Neural progenitor cell (in vitro differentiated cells): ENCODE data around the gene CCDC201. TPM values are rescaled to one million over a fixed set of nuclear protein-coding genes. Genes with fewer than 3 reads are reported as not detected.

ENCODE experiments used
- DNase-seq: peaks from one replicate; pipeline ENCODE4 v3.0.0-alpha.2; 2016; ENCODE audit warnings: low spot score
- H2AFZ ChIP-seq: fragments of 200-600 bp; sonication (generic); replicated peaks from 2 replicates; pipeline ENCODE4 v1.6.1; 2016; ENCODE audit warnings: antibody characterized with exemption
- H3F3A ChIP-seq: fragments of 200-600 bp; sonication (generic); 2 replicates; pipeline ENCODE4 v1.6.1; 2016; ENCODE audit warnings: antibody characterized with exemption, low read depth
- H3K27ac ChIP-seq: fragments of 200-600 bp; sonication (generic); 2 replicates; pipeline ENCODE4 v1.5.1; 2016; ENCODE audit warnings: mild to moderate bottlenecking
- H3K27me3 ChIP-seq: fragments of 200-600 bp; sonication (generic); 2 replicates; pipeline ENCODE4 v1.6.1; 2016; ENCODE audit warnings: mild to moderate bottlenecking, moderate library complexity
- H3K36me3 ChIP-seq: fragments of 200-600 bp; sonication (generic); 2 replicates; pipeline ENCODE4 v1.5.1; 2016
- H3K4me1 ChIP-seq: fragments of 200-600 bp; sonication (generic); 2 replicates; pipeline ENCODE4 v1.6.1; 2016; ENCODE audit warnings: mixed run types
- H3K4me2 ChIP-seq: fragments of 200-600 bp; sonication (generic); 2 replicates; pipeline ENCODE4 v1.6.1; 2016
- H3K4me3 ChIP-seq: fragments of 200-600 bp; sonication (generic); 2 replicates; pipeline ENCODE4 v1.5.1; 2016
- H3K79me2 ChIP-seq: fragments of 200-600 bp; sonication (generic); 2 replicates; pipeline ENCODE4 v1.6.1; 2016; ENCODE audit warnings: low read depth
- H3K9ac ChIP-seq: fragments of 200-600 bp; sonication (generic); 2 replicates; pipeline ENCODE4 v1.6.1; 2016
- H3K9me3 ChIP-seq: fragments of 200-600 bp; sonication (generic); 2 replicates; pipeline ENCODE4 v1.5.1; 2016; ENCODE audit warnings: low read depth
- H4K20me1 ChIP-seq: fragments of 200-600 bp; sonication (generic); 2 replicates; pipeline ENCODE4 v1.6.1; 2016; ENCODE audit warnings: low read depth
- H3K27ac Mint-ChIP-seq: 3 replicates; pipeline ENCODE4 v1.8.0; 2021; ENCODE audit warnings: mixed read lengths
- H3K27me3 Mint-ChIP-seq: 2 replicates; pipeline ENCODE4 v1.8.0; 2022; ENCODE audit warnings: low read depth, mild to moderate bottlenecking, inconsistent platforms, moderate library complexity, mixed read lengths; ENCODE audit not compliant: insufficient read depth
- H3K36me3 Mint-ChIP-seq: 3 replicates; pipeline ENCODE4 v1.8.0; 2021; ENCODE audit warnings: mixed read lengths
- H3K4me1 Mint-ChIP-seq: 3 replicates; pipeline ENCODE4 v1.8.0; 2021; ENCODE audit warnings: mixed read lengths
- H3K4me3 Mint-ChIP-seq: 3 replicates; pipeline ENCODE4 v1.8.0; 2021; ENCODE audit warnings: mild to moderate bottlenecking, moderate library complexity, mixed read lengths
- H3K9me3 Mint-ChIP-seq: 3 replicates; pipeline ENCODE4 v1.8.0; 2020; ENCODE audit warnings: mixed read lengths
- EZH2 ChIP-seq: fragments of 200-600 bp; sonication (generic); IDR thresholded peaks from 2 replicates; pipeline ENCODE4 v1.6.1; 2017; ENCODE audit warnings: antibody characterized with exemption, mild to moderate bottlenecking, moderate library complexity
- EZH2phosphoT487 ChIP-seq: fragments of 200-600 bp; sonication (generic); IDR thresholded peaks from 2 replicates; pipeline ENCODE4 v1.6.1; 2017; ENCODE audit warnings: antibody characterized with exemption
- total RNA-seq: library from RNA; depleted of rRNA; stranded (reverse); fragments of >200 nt; gene quantifications from 2 replicates; pipeline ENCODE4 v1.2.3, GENCODE V29; 2015; ENCODE audit warnings: low replicate concordance
- TF ChIP-seq, protein P1 (sequence below): fragments of 200-600 bp; sonication (generic); IDR thresholded peaks from 2 replicates; pipeline ENCODE4 v1.5.1; 2017; ENCODE audit warnings: antibody characterized with exemption, mild to moderate bottlenecking

The CCDC201 gene
- total RNA-seq, 1 donor from 2014 or later, result not detected

DNA sequence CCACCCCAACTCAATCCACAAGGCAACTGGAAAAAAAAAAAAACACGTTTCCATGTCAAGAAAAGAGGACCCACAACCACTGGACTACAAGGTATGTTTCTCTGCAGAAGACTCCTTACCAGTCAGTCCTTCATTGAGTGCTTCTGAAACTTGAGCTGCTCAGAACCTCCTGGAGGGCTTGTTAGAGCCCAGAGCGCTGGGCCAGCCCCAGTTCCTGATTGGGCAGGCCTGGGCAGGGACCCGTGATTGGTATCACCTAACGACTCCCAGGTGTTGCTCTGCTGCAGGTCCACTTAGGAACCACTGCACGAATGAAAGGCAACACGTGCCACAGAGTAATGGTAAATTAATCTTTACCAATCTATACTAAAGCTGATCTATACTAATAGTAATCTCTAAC lies 473 bp upstream of the CCDC201 start:
- Mint-ChIP-seq H3K27ac (no peak overlapping the region), H3K27me3 (peaks cover 4% of the 10 kb centered on the region), H3K4me3 (no peak overlapping the region), H3K9me3 (no peaks in the 10 kb centered on the region), H3K36me3 (no peaks in the 10 kb centered on the region), H3K4me1 (no peaks in the 10 kb centered on the region)
- no peak overlapping the region for H3K4me3 ChIP-seq
- H3K4me1 ChIP-seq, result no peaks in the 10 kb centered on the region
- H3K27me3 ChIP-seq, result no peaks in the 10 kb centered on the region
- no peak overlapping the region for H3K27ac ChIP-seq
- H3K4me2 ChIP-seq, result no peak overlapping the region
- no peaks in the 10 kb centered on the region for H3K79me2 ChIP-seq
- DNase-seq, result no peak
- H3K36me3 ChIP-seq, result no peaks in the 10 kb centered on the region
- no peaks in the 10 kb centered on the region for H3K9me3 ChIP-seq
- H4K20me1 ChIP-seq, result no peaks in the 10 kb centered on the region
- H3F3A ChIP-seq, result no peaks in the 10 kb centered on the region
- no peak overlapping the region for H3K9ac ChIP-seq
- TF ChIP-seq EZH2, result no peak
- no peak overlapping the region for H2AFZ ChIP-seq

DNA sequence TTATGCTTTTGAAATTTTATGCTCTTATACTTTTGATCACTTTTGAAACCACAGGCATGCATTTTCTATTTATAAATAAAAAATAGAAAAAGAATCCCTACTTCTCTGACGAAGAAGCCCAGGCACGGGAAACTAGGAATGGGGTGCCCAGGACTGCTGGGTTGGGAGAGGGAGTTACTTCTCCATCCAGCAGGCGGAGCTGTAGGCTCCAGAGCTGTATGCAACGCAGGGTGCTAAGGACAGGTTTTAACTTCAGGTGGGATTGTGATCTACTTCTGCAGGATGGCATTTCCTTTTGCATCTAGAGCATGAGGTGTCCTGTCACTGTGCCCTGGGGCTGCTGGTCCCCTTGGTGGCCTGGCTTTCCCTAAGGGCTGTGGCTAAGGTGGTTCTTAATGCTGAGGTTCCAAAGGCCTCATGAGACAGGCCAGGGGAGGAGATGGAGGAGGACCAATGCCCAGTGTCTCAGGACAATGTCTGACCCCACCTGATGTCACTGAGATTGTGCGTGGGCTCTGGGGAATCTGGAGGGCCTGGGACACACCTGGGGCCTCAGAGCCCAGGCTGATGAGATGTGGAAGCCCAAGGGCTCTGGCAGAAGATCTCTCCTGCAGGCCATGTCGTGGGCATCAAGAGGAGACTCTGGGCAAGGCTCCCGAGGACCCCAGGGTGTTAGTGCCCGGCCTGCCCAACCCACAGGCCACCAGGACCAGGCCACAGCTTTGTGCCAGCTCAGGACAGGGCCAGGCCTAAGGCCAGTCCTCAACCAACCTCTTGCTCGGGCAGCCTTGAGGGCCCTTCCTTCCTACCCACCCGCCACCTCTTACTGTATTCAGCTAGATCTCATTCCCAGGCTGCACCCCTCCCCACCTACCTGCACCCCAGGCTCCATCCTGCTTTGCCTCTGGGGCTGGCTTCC lies 507 bp downstream of the CCDC201 start:
- no peak overlapping the region for H3K4me3 ChIP-seq
- Mint-ChIP-seq H3K36me3 (no peaks in the 10 kb centered on the region), H3K4me1 (no peaks in the 10 kb centered on the region), H3K4me3 (no peak overlapping the region), H3K27me3 (peaks cover 2% of the 10 kb centered on the region), H3K27ac (no peak overlapping the region), H3K9me3 (no peaks in the 10 kb centered on the region)
- no peaks in the 10 kb centered on the region for H3K4me1 ChIP-seq
- H3K4me2 ChIP-seq, result no peak overlapping the region
- no peaks in the 10 kb centered on the region for H3K36me3 ChIP-seq
- no peaks in the 10 kb centered on the region for H3K27me3 ChIP-seq
- H3K79me2 ChIP-seq, result no peaks in the 10 kb centered on the region
- H3F3A ChIP-seq, result no peaks in the 10 kb centered on the region
- H4K20me1 ChIP-seq, result no peaks in the 10 kb centered on the region
- no peak overlapping the region for H2AFZ ChIP-seq
- H3K9ac ChIP-seq, result no peak overlapping the region
- no peak for TF ChIP-seq EZH2phosphoT487
- TF ChIP-seq EZH2, result no peak
- TF ChIP-seq, protein P1, sequence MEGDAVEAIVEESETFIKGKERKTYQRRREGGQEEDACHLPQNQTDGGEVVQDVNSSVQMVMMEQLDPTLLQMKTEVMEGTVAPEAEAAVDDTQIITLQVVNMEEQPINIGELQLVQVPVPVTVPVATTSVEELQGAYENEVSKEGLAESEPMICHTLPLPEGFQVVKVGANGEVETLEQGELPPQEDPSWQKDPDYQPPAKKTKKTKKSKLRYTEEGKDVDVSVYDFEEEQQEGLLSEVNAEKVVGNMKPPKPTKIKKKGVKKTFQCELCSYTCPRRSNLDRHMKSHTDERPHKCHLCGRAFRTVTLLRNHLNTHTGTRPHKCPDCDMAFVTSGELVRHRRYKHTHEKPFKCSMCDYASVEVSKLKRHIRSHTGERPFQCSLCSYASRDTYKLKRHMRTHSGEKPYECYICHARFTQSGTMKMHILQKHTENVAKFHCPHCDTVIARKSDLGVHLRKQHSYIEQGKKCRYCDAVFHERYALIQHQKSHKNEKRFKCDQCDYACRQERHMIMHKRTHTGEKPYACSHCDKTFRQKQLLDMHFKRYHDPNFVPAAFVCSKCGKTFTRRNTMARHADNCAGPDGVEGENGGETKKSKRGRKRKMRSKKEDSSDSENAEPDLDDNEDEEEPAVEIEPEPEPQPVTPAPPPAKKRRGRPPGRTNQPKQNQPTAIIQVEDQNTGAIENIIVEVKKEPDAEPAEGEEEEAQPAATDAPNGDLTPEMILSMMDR, result peak; percentile 65
- H3K9me3 ChIP-seq, result no peaks in the 10 kb centered on the region
- no peak overlapping the region for H3K27ac ChIP-seq
- peak; percentile 56 for DNase-seq

DNA sequence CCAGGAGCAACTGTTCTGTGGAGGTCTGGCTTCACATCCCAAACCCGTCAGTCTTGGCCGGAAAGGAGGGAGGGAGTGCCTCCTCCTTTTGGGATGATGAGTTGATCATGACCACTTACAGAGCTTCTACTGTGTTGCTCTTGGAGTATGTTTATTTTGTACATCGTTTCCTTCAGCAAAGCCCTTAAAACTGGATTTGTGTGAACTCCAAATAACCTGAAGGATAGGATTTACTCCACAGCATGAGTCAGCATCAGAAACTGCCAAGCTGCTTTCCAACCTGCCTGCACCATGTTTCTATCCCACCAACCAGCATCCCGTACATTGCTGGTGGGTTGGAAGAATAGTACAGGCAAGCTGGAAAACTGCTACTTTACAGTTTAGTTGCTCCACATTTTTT lies 3.5 kb downstream of the CCDC201 start:
- TF ChIP-seq, protein P1, result no peak
- TF ChIP-seq EZH2 (no peak), EZH2phosphoT487 (no peak)
- Histone ChIP-seq H3K79me2 (no peaks in the 10 kb centered on the region), H4K20me1 (no peaks in the 10 kb centered on the region), H3K36me3 (no peaks in the 10 kb centered on the region), H2AFZ (no peak overlapping the region), H3K4me3 (no peak overlapping the region), H3F3A (no peaks in the 10 kb centered on the region), H3K4me2 (no peak overlapping the region), H3K9me3 (no peaks in the 10 kb centered on the region), H3K27me3 (no peaks in the 10 kb centered on the region), H3K9ac (no peak overlapping the region), H3K27ac (no peak overlapping the region), H3K4me1 (no peaks in the 10 kb centered on the region)
- Mint-ChIP-seq H3K4me3 (no peak overlapping the region), H3K4me1 (no peaks in the 10 kb centered on the region), H3K9me3 (no peaks in the 10 kb centered on the region), H3K36me3 (no peaks in the 10 kb centered on the region), H3K27me3 (peaks cover 4% of the 10 kb centered on the region), H3K27ac (no peak overlapping the region)
- no peak for DNase-seq

DNA sequence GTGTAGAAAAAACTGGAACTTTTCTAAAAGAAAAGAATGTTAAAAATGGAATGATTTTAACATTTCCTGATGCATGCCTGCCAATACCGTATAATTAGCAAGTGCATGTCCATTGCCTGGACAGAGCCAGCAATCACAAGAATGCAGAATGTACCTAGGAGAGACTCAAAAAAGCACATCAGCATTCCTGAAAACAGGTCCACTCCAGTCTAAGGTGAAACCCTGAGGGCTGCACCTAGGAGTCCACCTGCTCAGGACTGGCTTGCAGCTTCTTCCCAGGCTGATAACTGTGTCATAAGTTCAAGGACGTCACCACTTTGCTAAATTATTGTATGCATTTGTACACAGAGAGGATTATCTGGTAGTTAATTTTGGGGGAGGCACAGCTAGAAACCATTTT lies 5.4 kb downstream of the CCDC201 start:
- H3K27ac ChIP-seq, result no peak overlapping the region
- no peak overlapping the region for H3K4me3 Mint-ChIP-seq

More for the DNA sequence above, 5.4 kb downstream of the CCDC201 start:
- no peaks in the 10 kb centered on the region for H3K9me3 ChIP-seq
- H3K4me3 ChIP-seq, result no peak overlapping the region
- no peaks in the 10 kb centered on the region for H3K79me2 ChIP-seq
- H3K9me3 Mint-ChIP-seq, result no peaks in the 10 kb centered on the region
- H3K27ac Mint-ChIP-seq, result no peak overlapping the region
- no peaks in the 10 kb centered on the region for H3K4me1 ChIP-seq
- no peaks in the 10 kb centered on the region for H3K36me3 Mint-ChIP-seq
- no peaks in the 10 kb centered on the region for H3K36me3 ChIP-seq
- TF ChIP-seq EZH2phosphoT487 (no peak), EZH2 (no peak)
- TF ChIP-seq, protein P1, result no peak
- no peaks in the 10 kb centered on the region for H3K27me3 ChIP-seq
- no peak overlapping the region for H3K4me2 ChIP-seq
- no peaks in the 10 kb centered on the region for H3K4me1 Mint-ChIP-seq
- H4K20me1 ChIP-seq, result no peaks in the 10 kb centered on the region
- DNase-seq, result no peak
- H2AFZ ChIP-seq, result no peak overlapping the region
- H3K9ac ChIP-seq, result no peak overlapping the region
- no peaks in the 10 kb centered on the region for H3F3A ChIP-seq
- peaks cover 4% of the 10 kb centered on the region for H3K27me3 Mint-ChIP-seq
